ENCODE results near the gene DNAH3. TPM values are rescaled to one million over a fixed set of nuclear protein-coding genes. Genes with fewer than 3 reads are reported as not detected.

DNAH3 gene
- total and polyA plus RNA-seq, 2 of the 13 experiments (the other 11 are each of a cell fraction or from before 2014, with no cell fraction given) = 0.07 to 0.08 TPM

GRCh38 chr16:21156767-21157467, 6.3 kb upstream of the DNAH3 start (continued):
- TF ChIP-seq ZBTB39 (CRISPR knock-in tag; IDR thresholded peaks at IDR 0.05) (no peak), NR2F6 (IDR thresholded peaks at IDR 0.05) (no peak), NR2F6 (CRISPR knock-in tag; IDR thresholded peaks at IDR 0.05) (no peak), U2AF1 (optimal IDR thresholded peaks at IDR 0.05; ENCODE audit: low read depth, low read length) (no peak), ZSCAN21 (CRISPR knock-in tag; IDR thresholded peaks at IDR 0.05; ENCODE audit: borderline replicate concordance) (no peak), RARG (CRISPR knock-in tag; IDR thresholded peaks at IDR 0.05; ENCODE audit: low read depth) (0 out of 2 replicates have a peak, but pooled peaks have one; percentile 40), ZNF672 (CRISPR knock-in tag; IDR thresholded peaks at IDR 0.05) (no peak), ZNF225 (CRISPR knock-in tag; IDR thresholded peaks at IDR 0.05) (no peak), THAP9 (CRISPR knock-in tag; IDR thresholded peaks at IDR 0.05; ENCODE audit: borderline replicate concordance) (no peak), GZF1 (CRISPR knock-in tag; IDR thresholded peaks at IDR 0.05) (no peak), ZNF564 (CRISPR knock-in tag; IDR thresholded peaks at IDR 0.05) (no peak), ATM (IDR thresholded peaks at IDR 0.05; ENCODE audit: borderline replicate concordance) (no peak), KLF6 (CRISPR knock-in tag; IDR thresholded peaks at IDR 0.05) (no peak), ZNF367 (CRISPR knock-in tag; IDR thresholded peaks at IDR 0.05; ENCODE audit: borderline replicate concordance) (no peak), ZC3H13 (CRISPR knock-in tag; IDR thresholded peaks at IDR 0.05) (no peak), MTA3 (CRISPR knock-in tag; IDR thresholded peaks at IDR 0.05) (no peak), CHD4 (IDR thresholded peaks at IDR 0.05; ENCODE audit: borderline replicate concordance, low read length) (no peak), ZNF124 (CRISPR knock-in tag; IDR thresholded peaks at IDR 0.05) (0 out of 2 replicates have a peak, but pooled peaks have one; percentile 59), ZNF562 (CRISPR knock-in tag; IDR thresholded peaks at IDR 0.05; ENCODE audit: borderline replicate concordance) (no peak), ZNF234 (CRISPR knock-in tag; conservative IDR thresholded peaks at IDR 0.05) (no peak), KDM3A (CRISPR knock-in tag; IDR thresholded peaks at IDR 0.05; ENCODE audit: low read depth) (peak; percentile 51; the same call in 1 of the 2 replicates), HMG20A (CRISPR knock-in tag; IDR thresholded peaks at IDR 0.05; ENCODE audit: borderline replicate concordance) (peak; percentile 24; the same call in 1 of the 2 replicates), ZFP36 (IDR thresholded peaks at IDR 0.05; ENCODE audit: borderline replicate concordance, low read depth, low read length, partially characterized antibody) (no peak)
- TF ChIP-seq, protein P1, sequence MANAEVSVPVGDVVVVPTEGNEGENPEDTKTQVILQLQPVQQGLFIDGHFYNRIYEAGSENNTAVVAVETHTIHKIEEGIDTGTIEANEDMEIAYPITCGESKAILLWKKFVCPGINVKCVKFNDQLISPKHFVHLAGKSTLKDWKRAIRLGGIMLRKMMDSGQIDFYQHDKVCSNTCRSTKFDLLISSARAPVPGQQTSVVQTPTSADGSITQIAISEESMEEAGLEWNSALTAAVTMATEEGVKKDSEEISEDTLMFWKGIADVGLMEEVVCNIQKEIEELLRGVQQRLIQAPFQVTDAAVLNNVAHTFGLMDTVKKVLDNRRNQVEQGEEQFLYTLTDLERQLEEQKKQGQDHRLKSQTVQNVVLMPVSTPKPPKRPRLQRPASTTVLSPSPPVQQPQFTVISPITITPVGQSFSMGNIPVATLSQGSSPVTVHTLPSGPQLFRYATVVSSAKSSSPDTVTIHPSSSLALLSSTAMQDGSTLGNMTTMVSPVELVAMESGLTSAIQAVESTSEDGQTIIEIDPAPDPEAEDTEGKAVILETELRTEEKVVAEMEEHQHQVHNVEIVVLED (CRISPR knock-in tag; IDR thresholded peaks at IDR 0.05; ENCODE audit: borderline replicate concordance) = no peak
- TF ChIP-seq, protein P2, sequence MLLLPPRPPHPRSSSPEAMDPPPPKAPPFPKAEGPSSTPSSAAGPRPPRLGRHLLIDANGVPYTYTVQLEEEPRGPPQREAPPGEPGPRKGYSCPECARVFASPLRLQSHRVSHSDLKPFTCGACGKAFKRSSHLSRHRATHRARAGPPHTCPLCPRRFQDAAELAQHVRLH (CRISPR knock-in tag; IDR thresholded peaks at IDR 0.05; ENCODE audit: borderline replicate concordance, low read depth) = no peak

Measured in HepG2 (cell line).